Measurements from ENCODE around the gene UBA1. TPM values are rescaled to one million over a fixed set of nuclear protein-coding genes. Genes with fewer than 3 reads are reported as not detected.

UBA1 gene
- polyA plus RNA-seq, 4 donors, result 164 to 289 (median 229) TPM

DNA sequence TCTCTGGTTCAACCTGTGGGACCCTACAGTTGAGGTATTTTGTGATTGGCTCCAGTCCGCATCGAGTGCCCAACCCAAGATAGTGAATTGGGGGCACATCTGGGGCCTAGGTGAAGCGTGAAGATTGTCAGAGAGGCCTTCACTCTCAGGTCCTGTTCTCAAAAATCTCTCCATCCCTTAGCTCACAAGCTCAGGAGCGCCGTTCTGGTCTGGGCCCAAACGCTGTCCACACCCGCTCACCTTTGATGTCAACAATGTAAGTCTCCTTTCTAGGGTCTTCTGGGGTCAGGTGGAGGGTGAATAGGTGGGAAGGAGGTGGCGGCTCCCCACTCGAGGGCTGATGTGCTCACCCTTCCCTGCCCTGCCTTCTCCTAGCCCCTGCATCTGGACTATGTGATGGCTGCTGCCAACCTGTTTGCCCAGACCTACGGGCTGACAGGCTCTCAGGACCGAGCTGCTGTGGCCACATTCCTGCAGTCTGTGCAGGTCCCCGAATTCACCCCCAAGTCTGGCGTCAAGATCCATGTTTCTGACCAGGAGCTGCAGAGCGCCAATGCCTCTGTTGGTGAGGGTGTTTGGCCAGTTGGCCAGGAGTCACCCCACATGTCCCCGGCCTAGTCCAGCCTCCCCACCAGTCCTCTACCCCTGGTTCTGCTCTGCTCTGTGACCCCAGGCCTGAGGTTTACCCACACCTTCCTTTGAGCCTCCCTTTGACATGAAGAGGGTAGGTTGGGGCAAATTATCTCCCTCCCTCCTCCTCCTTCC lies 17.2 kb downstream of the UBA1 start:
- DNase-seq (ENCODE audit: low read depth in 4 of 4, low spot score in 3 of 4), result no peak

- DNase-seq (ENCODE audit: low read depth in 4 of 4, low spot score in 3 of 4), result no peak
These were observed 19.0 kb downstream of the UBA1 start for GRCh38 chrX:47212381-47213293.

GRCh38 chrX:47214435-47215077 lies 20.9 kb downstream of the UBA1 start:
- DNase-seq (ENCODE audit: low read depth in 4 of 4, low spot score in 3 of 4), result no peak

DNA sequence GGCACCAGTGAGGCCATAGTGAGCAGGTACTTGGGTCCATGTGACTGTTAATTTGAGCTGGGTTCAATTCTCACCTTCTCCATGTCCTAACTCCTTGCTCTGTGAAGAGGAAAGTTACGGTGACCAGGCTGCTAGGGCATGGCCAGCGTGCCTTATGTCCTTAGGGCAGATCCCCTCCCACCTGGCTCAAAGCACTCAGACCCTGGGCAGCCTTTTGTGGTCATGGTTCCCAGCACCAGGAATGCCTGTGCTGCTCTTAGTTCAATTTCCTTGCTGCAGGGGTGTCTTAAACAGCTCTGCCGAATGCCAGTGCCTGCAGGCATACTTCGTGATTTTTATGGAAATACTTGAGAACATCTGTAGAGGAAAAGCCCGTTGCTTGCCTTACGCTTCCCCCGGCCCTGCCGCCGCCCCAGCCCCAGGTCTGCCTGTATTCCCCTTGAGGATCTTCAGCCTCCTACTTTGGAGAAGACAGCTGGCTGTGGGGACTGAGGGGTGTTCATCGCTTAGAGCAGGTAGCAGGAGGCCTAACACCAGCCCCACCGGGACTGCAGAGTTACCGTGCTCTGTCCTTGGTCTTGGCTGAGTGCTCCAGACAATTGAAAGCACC lies 21.8 kb downstream of the UBA1 start:
- no peak for DNase-seq (ENCODE audit: low read depth in 4 of 4, low spot score in 3 of 4)

GRCh38 chrX:47216393-47216925 lies 22.8 kb downstream of the UBA1 start:
- no peak for DNase-seq (ENCODE audit: low read depth in 4 of 4, low spot score in 3 of 4)

- DNase-seq (ENCODE audit: low read depth in 4 of 4, low spot score in 3 of 4), result no peak
These were observed 23.7 kb downstream of the UBA1 start for GRCh38 chrX:47217121-47217851.

- DNase-seq (ENCODE audit: low read depth in 4 of 4, low spot score in 3 of 4), result peak; percentile 94 to 97 (median 96)
These were observed 24.2 kb downstream of the UBA1 start for GRCh38 chrX:47217852-47218279.

DNA sequence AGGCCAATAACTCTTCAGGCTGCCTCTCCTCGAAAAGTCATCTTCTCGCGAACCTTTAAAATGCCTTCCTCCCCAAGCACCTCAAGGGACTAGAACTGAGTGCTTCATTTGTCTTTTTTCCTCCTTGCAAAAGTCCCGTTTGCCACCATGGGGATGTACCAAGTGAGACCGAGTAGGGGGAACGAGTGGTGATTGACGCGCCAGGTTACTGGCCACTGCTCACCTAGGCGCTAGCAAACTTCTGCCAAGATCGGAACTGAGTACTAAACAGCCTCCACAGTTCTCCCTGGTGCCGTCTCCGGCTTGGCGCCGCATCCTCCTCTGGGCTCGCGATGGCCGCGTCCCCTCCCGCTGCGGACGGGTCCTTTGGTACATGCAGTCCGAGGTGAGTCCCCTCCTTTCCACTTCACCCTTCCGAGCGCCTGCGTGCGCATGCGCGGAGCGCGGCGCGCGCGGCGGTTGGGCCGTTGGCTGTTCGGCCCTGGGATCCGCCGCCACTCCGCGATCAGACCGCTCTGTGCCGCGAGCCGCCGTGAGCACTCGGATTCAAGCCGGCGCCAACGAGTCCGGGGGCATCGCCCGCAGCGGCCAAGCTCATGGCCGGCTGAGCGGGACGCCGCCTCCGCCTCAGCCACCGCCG lies 24.8 kb downstream of the UBA1 start, which contains the start of gene CDK16:
Gene CDK16, plus strand, starts transcription at position 402 of the 640 bp plus-strand sequence. CDS start 4,877 bp downstream, outside the sequence.
- peak in 3 of 4 donors; percentile 63 to 84 (median 63) for DNase-seq (ENCODE audit: low read depth in 4 of 4, low spot score in 3 of 4)

DNA sequence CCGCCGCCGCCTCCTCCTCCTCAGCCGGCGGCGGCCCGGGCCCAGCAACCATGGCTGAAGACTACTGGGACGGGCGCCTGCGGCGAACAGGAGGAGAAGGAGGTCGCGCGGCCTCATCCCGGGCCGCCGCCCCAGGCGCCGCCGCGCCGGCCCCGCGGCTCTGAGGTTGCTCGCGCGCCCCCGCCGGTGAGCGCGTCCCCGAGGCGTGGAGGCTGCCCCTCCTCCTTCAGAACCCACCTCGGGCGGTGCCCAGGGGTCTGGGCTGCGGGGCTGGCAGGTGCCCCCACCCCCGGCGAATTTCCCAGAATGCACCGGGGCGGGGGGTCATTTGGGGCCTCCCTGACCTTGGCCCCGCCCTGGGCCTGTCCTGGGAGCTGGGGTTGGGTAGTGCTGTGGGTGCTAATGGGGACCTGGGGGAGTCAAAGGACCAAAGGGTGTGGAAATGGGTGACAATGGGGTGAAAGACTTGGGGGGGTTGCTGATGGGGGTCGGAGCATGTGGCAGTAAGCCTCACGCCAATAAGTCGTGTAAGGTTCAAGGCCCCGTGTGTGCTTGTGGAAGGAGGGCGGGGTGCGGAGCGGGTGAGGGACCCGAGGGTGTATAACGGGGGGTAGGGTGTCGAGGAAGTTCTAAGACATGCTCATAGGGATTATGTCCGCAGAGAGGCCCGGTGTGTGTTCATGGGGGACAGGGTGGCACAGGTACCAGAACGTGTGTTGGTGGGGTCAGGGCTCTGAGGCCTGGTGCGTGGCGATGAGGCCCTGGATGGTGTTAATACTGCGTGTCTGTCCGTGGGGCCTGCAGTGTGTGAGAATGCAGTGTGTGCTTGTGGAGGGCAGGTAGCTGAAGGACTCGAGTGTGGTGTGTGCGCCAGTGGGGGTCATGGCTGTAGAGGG lies 25.5 kb downstream of the UBA1 start:
- no peak for DNase-seq (ENCODE audit: low read depth in 4 of 4, low spot score in 3 of 4)

GRCh38 chrX:47221756-47222155 lies 28.1 kb downstream of the UBA1 start:
- no peak for DNase-seq (ENCODE audit: low read depth in 4 of 4, low spot score in 3 of 4)

DNA sequence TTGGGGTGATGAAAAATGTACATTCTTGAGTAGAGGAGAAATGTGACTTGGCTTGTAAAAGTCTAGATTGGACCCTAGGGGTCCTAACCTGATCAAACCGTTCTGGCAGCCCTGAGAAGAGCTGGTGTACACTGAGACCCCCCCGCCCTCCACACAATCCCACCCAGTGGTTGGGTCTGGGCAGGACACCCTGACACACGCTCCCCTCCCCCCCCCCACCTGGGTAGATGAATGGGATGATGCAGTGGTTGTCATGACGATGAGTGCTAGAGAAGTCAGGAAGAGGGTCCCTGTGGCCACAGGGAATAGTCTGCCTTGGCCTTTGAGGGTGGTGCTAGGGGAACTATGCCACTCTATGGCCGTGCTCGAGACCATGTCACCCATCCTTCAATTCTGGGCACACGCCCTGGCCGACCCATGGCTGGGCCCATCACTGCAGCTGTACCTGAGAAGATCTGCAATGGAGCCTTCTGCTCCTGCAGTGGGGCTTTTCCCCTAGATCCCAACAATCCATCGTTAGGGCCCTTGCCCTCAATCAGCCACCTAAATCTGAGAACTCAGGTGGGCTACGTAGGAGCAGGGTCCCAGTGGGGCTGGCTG lies 29.2 kb downstream of the UBA1 start:
- DNase-seq (ENCODE audit: low read depth in 4 of 4, low spot score in 3 of 4), result no peak

DNA sequence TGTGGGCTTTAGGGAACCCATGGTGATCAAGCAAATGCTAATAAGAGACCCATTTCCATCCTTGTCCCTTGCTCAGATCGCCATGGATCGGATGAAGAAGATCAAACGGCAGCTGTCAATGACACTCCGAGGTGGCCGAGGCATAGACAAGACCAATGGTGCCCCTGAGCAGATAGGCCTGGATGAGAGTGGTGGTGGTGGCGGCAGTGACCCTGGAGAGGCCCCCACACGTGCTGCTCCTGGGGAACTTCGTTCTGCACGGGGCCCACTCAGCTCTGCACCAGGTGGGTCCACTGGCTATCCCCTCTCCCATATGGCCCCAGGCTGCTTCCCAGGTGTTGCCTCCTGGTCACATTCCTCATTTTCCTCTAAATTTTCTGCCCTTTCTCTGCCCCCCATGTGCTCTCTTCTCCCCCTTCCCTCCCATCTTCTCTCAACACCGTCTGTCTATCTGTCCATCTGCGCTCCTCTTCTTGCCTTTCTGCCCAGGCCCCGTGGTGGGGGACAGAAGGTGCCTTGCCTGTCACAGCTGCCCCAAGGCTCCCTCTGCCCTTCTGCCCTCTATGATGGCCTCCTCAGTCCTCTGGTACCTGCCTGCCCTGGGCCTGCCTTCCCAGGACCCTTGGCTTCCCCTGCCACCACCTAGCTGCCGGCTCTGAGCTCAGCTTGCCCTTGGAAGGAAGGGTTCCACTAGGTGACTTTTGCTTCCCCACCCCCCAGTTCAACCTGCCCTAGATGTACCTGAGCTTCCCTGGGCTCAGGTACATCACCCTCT lies 30.0 kb downstream of the UBA1 start:
- no peak for DNase-seq (ENCODE audit: low read depth in 4 of 4, low spot score in 3 of 4)

DNA sequence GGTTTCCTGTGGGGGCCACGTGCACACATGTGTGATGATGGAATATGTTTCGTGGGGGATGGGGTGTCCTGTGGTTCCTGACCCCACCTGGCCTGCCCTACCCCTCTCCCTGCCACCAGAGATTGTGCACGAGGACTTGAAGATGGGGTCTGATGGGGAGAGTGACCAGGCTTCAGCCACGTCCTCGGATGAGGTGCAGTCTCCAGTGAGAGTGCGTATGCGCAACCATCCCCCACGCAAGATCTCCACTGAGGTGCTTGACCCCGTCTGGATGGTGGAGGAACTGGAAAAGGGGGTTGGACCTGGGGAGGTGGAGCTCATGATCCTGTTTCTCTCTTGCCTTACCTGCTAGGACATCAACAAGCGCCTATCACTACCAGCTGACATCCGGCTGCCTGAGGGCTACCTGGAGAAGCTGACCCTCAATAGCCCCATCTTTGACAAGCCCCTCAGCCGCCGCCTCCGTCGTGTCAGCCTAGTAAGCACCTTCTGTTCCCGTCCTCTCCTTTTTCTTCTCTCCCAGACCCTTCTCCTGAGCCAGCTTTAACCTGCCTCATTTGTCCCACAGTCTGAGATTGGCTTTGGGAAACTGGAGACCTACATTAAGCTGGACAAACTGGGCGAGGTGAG lies 30.8 kb downstream of the UBA1 start:
- DNase-seq (ENCODE audit: low read depth in 4 of 4, low spot score in 3 of 4), result no peak

- DNase-seq (ENCODE audit: low read depth in 4 of 4, low spot score in 3 of 4), result no peak
These were observed 31.3 kb downstream of the UBA1 start for GRCh38 chrX:47224896-47225290.

GRCh38 chrX:47226071-47226470 lies 32.4 kb downstream of the UBA1 start:
- no peak for DNase-seq (ENCODE audit: low read depth in 4 of 4, low spot score in 3 of 4)

GRCh38 chrX:47226531-47227333 lies 33.1 kb downstream of the UBA1 start:
- DNase-seq (ENCODE audit: low read depth in 4 of 4, low spot score in 3 of 4), result no peak

All from left renal pelvis (tissue), 4 donors.